HEK293 (cell line): ENCODE data around the gene PODN.

Source experiments
- CTCF ChIP-seq: fragments of 450-650 bp; formaldehyde crosslinking; IDR thresholded peaks from 2 replicates; pipeline ENCODE4 v1.5.1; 2016; ENCODE audit warnings: missing biosample characterization, missing genetic modification characterization
- GLIS2 ChIP-seq: fragments of 450-650 bp; formaldehyde crosslinking; IDR thresholded peaks from 2 replicates; pipeline ENCODE4 v1.5.1; 2016; ENCODE audit warnings: missing biosample characterization, missing genetic modification characterization
- HIC1 ChIP-seq: fragments of 450-650 bp; formaldehyde crosslinking; IDR thresholded peaks from 2 replicates; pipeline ENCODE4 v1.5.1; 2016; ENCODE audit warnings: missing biosample characterization, missing genetic modification characterization
- KLF10 ChIP-seq: fragments of 450-650 bp; IDR thresholded peaks from 2 replicates; pipeline ENCODE4 v1.5.1; 2018; ENCODE audit warnings: missing biosample characterization, mild to moderate bottlenecking, missing genetic modification characterization
- PRDM1 ChIP-seq: fragments of 450-650 bp; formaldehyde crosslinking; IDR thresholded peaks from 2 replicates; pipeline ENCODE4; 2016; ENCODE audit warnings: missing biosample characterization, missing genetic modification characterization
- PRDM6 ChIP-seq: fragments of 450-650 bp; formaldehyde crosslinking; IDR thresholded peaks from 2 replicates; pipeline ENCODE4 v1.5.1; 2017; ENCODE audit warnings: missing biosample characterization, missing genetic modification characterization
- REPIN1 ChIP-seq: fragments of 450-650 bp; formaldehyde crosslinking; IDR thresholded peaks from 2 replicates; pipeline ENCODE4 v1.5.1; 2017; ENCODE audit warnings: missing biosample characterization, missing genetic modification characterization, low read depth
- SCRT1 ChIP-seq: fragments of 450-650 bp; formaldehyde crosslinking; IDR thresholded peaks from 2 replicates; pipeline ENCODE4 v1.5.1; 2016; ENCODE audit warnings: missing biosample characterization, missing genetic modification characterization, borderline replicate concordance
- SCRT2 ChIP-seq: fragments of 450-650 bp; formaldehyde crosslinking; IDR thresholded peaks from 2 replicates; pipeline ENCODE4 v1.5.1; 2016; ENCODE audit warnings: missing biosample characterization, missing genetic modification characterization
- ZBTB8A ChIP-seq: fragments of 450-650 bp; formaldehyde crosslinking; IDR thresholded peaks from 2 replicates; pipeline ENCODE4 v1.5.1; 2016; ENCODE audit warnings: missing biosample characterization, missing genetic modification characterization
- ZEB2 ChIP-seq: fragments of 450-650 bp; formaldehyde crosslinking; IDR thresholded peaks from 2 replicates; pipeline ENCODE4 v1.5.1; 2016; ENCODE audit warnings: missing biosample characterization, missing genetic modification characterization
- ZNF112 ChIP-seq: fragments of 450-650 bp; formaldehyde crosslinking; IDR thresholded peaks from 2 replicates; pipeline ENCODE4 v1.5.0; 2017; ENCODE audit warnings: missing biosample characterization, missing genetic modification characterization
- ZNF133 ChIP-seq: fragments of 450-650 bp; formaldehyde crosslinking; IDR thresholded peaks from 2 replicates; pipeline ENCODE4 v1.5.1; 2016; ENCODE audit warnings: missing biosample characterization, missing genetic modification characterization
- ZNF174 ChIP-seq: fragments of 450-650 bp; formaldehyde crosslinking; IDR thresholded peaks from 2 replicates; pipeline ENCODE4 v1.5.0; 2017; ENCODE audit warnings: missing biosample characterization, mild to moderate bottlenecking, missing genetic modification characterization
- ZNF19 ChIP-seq: fragments of 450-650 bp; formaldehyde crosslinking; IDR thresholded peaks from 2 replicates; pipeline ENCODE4; 2016; ENCODE audit warnings: missing biosample characterization, missing genetic modification characterization, low read depth
- ZNF292 ChIP-seq: fragments of 450-650 bp; formaldehyde crosslinking; IDR thresholded peaks from 2 replicates; pipeline ENCODE4 v1.5.1; 2016; ENCODE audit warnings: low read depth, missing biosample characterization, missing genetic modification characterization, borderline replicate concordance
- ZNF449 ChIP-seq: fragments of 450-650 bp; formaldehyde crosslinking; IDR thresholded peaks from 2 replicates; pipeline ENCODE4 v1.5.1; 2017; ENCODE audit warnings: missing biosample characterization, mild to moderate bottlenecking, missing genetic modification characterization, moderate library complexity
- ZNF473 ChIP-seq: fragments of 450-650 bp; formaldehyde crosslinking; IDR thresholded peaks from 2 replicates; pipeline ENCODE4 v1.5.1; 2017; ENCODE audit warnings: missing biosample characterization, missing genetic modification characterization
- ZNF639 ChIP-seq: fragments of 450-650 bp; formaldehyde crosslinking; IDR thresholded peaks from 2 replicates; pipeline ENCODE4 v1.5.1; 2016; ENCODE audit warnings: missing biosample characterization, missing genetic modification characterization
- ZNF664 ChIP-seq: fragments of 450-650 bp; formaldehyde crosslinking; IDR thresholded peaks from 2 replicates; pipeline ENCODE4 v1.5.1; 2016; ENCODE audit warnings: missing biosample characterization, missing genetic modification characterization
- ZNF692 ChIP-seq: fragments of 450-650 bp; formaldehyde crosslinking; IDR thresholded peaks from 2 replicates; pipeline ENCODE4 v1.5.1; 2016; ENCODE audit warnings: missing biosample characterization, missing genetic modification characterization
- ZNF830 ChIP-seq: fragments of 450-650 bp; IDR thresholded peaks from 2 replicates; pipeline ENCODE4 v1.5.0; 2018; ENCODE audit warnings: missing biosample characterization, missing genetic modification characterization, low read depth, mild to moderate bottlenecking, moderate library complexity
- ZNF837 ChIP-seq: fragments of 450-650 bp; formaldehyde crosslinking; IDR thresholded peaks from 2 replicates; pipeline ENCODE4 v1.5.1; 2016; ENCODE audit warnings: missing biosample characterization, missing genetic modification characterization
- TF ChIP-seq, protein P1 (sequence below): fragments of 450-650 bp; formaldehyde crosslinking; conservative IDR thresholded peaks from 2 replicates; pipeline ENCODE4 v1.5.1; 2016; ENCODE audit warnings: low read depth, missing biosample characterization, missing genetic modification characterization

PODN gene

GRCh38 chr1:53014791-53015507 lies 47.1 kb upstream of the PODN start (continued):
- TF ChIP-seq CTCF (tag by site-specific recombination): no peak
- no peak; the same call in 1 of the 2 replicates for TF ChIP-seq KLF10 (tag by site-specific recombination)
- peak; percentile 43; the same call in 1 of the 2 replicates for TF ChIP-seq ZNF639 (tag by site-specific recombination)
- no peak for TF ChIP-seq ZNF837 (tag by site-specific recombination)
- TF ChIP-seq ZNF692 (tag by site-specific recombination): 0 out of 2 replicates have a peak, but pooled peaks have one; percentile 37
- 0 out of 2 replicates have a peak, but pooled peaks have one; percentile 15 for TF ChIP-seq ZBTB8A (tag by site-specific recombination)
- TF ChIP-seq HIC1 (tag by site-specific recombination): no peak
- TF ChIP-seq ZNF449 (tag by site-specific recombination): no peak
- no peak for TF ChIP-seq ZEB2
- peak; percentile 4; the same call in 1 of the 2 replicates for TF ChIP-seq PRDM1 (tag by site-specific recombination)
- no peak for TF ChIP-seq ZNF292 (tag by site-specific recombination)
- TF ChIP-seq ZNF112 (tag by site-specific recombination): no peak
- no peak for TF ChIP-seq ZNF473 (tag by site-specific recombination)
- TF ChIP-seq ZNF664 (tag by site-specific recombination): no peak
- TF ChIP-seq, protein P1, sequence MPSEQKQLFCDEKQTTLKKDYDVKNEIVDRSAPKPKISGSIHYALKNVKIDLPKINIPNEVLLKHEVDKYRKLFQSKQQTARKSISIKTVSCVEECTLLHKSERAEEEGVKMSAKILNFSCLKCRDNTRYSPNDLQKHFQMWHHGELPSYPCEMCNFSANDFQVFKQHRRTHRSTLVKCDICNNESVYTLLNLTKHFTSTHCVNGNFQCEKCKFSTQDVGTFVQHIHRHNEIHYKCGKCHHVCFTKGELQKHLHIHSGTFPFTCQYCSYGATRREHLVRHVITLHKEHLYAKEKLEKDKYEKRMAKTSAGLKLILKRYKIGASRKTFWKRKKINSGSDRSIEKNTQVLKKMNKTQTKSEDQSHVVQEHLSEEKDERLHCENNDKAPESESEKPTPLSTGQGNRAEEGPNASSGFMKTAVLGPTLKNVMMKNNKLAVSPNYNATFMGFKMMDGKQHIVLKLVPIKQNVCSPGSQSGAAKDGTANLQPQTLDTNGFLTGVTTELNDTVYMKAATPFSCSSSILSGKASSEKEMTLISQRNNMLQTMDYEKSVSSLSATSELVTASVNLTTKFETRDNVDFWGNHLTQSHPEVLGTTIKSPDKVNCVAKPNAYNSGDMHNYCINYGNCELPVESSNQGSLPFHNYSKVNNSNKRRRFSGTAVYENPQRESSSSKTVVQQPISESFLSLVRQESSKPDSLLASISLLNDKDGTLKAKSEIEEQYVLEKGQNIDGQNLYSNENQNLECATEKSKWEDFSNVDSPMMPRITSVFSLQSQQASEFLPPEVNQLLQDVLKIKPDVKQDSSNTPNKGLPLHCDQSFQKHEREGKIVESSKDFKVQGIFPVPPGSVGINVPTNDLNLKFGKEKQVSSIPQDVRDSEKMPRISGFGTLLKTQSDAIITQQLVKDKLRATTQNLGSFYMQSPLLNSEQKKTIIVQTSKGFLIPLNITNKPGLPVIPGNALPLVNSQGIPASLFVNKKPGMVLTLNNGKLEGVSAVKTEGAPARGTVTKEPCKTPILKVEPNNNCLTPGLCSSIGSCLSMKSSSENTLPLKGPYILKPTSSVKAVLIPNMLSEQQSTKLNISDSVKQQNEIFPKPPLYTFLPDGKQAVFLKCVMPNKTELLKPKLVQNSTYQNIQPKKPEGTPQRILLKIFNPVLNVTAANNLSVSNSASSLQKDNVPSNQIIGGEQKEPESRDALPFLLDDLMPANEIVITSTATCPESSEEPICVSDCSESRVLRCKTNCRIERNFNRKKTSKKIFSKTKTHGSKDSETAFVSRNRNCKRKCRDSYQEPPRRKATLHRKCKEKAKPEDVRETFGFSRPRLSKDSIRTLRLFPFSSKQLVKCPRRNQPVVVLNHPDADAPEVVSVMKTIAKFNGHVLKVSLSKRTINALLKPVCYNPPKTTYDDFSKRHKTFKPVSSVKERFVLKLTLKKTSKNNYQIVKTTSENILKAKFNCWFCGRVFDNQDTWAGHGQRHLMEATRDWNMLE: peak; percentile 95
- TF ChIP-seq REPIN1 (tag by site-specific recombination): no peak
- TF ChIP-seq SCRT2 (tag by site-specific recombination): no peak
- no peak for TF ChIP-seq ZNF174 (tag by site-specific recombination)
- TF ChIP-seq SCRT1 (tag by site-specific recombination): no peak
- TF ChIP-seq GLIS2 (tag by site-specific recombination): no peak
- TF ChIP-seq ZNF19 (tag by site-specific recombination): no peak
- no peak for TF ChIP-seq ZNF830 (tag by site-specific recombination)
- TF ChIP-seq ZNF133 (tag by site-specific recombination): no peak
- no peak for TF ChIP-seq PRDM6 (tag by site-specific recombination)
